ENCODE measurements around the gene DAPP1.

- TF ChIP-seq CTCF (IDR thresholded peaks at IDR 0.05) = no peak
- TF ChIP-seq POLR2AphosphoS5 (IDR thresholded peaks at IDR 0.05) = no peak
Measured at GRCh38 chr4:99811117-99811516, 5.5 kb upstream of the DAPP1 start.
